Eye (tissue), 1 donor: ENCODE data around the gene ALPP.
"Not testable (repeated sequence)": the region's sequence is repeated elsewhere in the genome, so short reads cannot be mapped to it uniquely, and the experiment has no call there.

Experiments
- DNase-seq: peaks from one replicate; pipeline ENCODE4 v3.0.0-alpha.2; 2015

The ALPP gene

DNA sequence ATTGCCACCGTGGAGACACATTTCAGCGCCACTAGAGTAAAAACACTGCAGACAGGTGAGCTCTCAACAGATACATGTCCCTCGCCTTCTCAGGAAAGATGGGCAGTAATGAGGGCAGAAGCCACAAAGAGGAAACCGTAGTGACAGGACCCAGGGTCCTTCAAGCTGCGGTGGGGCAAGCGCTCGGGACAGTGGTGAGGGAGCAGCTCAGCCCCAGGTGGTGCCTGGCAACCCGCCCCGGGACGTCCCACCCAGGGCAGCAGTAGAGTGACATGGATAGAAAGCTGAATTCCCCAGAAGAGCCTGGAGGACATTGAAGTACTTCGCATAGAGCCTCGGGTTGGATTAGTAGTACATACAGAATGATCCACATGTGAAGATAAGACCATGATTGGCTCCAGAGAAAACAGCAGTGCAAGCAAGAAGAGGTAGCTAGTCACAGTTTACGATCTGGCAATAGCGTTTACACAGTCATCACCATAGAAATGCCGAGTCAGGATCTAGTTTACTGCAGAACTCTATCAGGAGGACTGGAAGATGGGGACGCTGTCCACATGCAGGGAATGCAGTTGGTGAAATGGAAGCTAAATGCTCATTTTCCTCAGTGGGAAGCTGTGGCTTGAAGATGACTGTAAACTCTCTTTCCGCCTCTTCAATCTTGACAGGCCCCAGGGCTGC is 37.4 kb upstream of the ALPP start:
- DNase-seq: no peak

DNA sequence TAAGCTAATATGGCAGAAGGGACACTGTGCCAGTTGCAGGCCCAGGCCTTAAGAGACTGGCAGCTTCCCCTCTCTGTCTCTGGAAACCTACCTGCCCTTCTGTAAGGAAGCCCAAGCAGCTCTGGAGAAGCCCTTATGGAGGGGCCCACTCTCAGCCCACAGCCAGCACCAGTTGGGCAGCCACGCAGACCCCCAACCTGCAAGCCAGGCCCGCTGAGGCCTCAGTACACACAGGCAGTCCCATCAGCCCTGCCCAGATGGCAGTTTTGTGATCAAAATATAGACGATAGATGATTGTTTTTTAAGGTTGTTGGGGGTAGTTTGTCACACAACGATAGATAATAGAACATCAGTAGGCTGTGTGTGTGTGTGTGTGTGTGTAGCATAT is 36.8 kb upstream of the ALPP start:
- DNase-seq: no peak

DNA sequence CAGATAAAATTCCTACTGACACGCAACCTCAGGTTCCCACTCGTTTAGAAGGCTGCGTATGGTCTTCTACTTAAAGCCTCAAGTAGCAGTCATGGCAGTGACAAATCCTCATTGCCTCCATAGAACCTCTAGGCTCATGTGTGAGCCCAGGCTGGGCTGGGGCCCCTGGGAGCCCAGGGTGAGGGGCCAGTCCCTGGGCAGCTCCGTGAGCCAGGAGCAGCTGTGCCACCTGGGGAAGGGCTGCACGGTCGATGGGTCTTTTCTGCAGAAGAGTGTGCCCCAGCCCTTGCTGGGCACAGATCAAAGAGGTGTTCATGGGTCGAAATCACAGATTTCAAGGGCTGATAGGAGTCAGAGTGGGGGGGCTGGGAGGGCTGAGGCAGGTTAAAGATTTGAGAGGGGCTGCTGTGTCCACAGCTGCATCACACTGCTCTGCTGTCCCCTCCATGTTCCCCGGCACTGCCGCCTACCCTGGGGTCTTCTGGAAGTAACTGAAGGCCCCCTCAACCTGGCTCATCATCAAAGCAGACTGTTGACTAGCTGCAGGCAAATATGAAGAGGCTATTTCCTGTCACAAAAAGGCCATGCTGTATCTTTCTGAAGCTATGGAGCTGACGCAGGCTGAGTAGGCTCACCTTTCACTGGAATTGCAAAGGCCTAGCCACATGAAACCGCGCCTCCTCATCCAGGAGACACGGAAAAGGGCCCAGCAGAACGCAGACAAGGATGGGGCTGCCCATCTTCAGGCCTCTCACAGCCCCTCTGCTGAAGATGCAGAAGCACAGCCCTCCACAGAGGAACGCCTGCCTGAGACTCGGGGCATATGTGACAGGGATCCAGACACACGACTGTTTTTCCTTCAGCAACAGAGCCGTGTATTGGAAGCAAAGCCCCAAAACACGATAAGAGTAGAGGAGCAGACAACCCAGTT is 35.7 kb upstream of the ALPP start:
- no peak for DNase-seq

DNA sequence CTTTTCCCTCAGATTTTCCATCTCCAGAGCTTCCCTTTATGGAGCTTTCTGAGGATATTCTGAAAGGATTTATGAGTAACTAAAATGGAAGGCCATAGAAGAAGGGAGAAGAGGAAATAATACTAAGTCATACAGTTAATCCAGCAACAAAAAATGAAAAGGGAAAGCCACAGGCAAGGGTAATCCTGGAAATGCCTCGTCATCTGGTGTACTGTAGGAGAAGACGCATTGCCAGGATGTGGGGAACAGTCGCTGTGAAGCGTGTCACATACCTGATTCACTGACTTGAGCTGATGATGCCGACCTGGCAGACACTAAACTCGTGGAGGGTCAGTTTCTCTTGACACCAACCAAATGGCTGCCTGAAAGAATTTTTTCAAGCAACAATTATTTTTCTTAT is 34.7 kb upstream of the ALPP start:
- no peak for DNase-seq

DNA sequence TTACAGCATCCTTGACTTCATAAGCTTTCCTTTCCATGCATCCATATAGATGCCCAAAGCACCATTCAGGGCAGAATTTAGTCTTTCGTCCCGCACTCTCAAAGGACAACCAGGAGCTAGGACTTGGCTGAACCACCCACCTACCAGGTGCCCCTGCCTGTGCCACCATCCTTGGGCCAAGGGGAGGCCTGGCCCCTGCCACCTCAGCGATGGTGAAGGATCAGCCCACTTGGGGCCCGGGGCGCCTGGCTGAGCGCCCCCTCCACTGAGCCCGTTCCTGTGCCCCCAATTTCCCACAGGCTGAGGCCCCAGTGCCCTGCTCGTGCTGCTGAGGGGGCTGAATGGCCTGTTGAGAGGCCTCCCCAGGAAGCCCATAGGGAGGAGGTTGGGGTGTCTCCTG is 33.3 kb upstream of the ALPP start:
- DNase-seq: no peak

DNA sequence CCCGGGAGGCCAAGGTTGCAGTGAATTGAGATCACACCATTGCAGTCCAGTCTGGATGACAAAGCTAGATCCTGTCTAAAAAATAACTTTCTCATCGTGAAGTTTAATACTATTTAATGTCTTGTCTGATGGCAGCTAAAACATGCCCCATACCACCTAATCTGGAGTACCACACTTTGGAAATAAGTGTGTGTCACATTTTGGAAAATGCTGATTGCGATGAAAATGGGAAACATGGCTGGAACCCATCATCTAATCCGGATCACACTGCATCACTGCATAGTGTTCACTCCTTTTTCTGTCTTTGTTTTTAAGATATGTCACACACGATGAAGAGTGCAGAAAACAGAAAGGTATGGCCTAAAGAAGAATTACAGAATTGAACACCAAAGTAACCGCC is 31.2 kb upstream of the ALPP start:
- DNase-seq: no peak

DNA sequence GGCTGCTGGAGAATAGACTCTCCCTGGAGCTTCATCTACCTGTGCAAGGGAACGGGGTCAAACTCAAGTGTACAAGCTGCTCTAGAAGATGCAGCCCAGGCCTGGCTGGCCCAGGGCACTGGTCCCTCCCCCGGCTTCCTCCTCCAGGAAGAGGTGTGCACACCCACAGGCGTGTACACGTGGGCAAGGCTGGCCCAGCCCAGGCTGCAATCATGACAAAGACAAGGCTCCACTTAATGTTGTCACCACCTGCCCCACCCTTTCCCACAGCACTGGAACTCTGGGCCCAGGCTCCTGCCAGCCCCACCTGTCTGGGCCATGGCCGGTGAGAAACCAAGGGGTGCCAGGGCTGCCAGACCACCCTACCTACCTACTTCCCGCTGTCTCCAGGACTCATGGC is 29.6 kb upstream of the ALPP start:
- no peak for DNase-seq

DNA sequence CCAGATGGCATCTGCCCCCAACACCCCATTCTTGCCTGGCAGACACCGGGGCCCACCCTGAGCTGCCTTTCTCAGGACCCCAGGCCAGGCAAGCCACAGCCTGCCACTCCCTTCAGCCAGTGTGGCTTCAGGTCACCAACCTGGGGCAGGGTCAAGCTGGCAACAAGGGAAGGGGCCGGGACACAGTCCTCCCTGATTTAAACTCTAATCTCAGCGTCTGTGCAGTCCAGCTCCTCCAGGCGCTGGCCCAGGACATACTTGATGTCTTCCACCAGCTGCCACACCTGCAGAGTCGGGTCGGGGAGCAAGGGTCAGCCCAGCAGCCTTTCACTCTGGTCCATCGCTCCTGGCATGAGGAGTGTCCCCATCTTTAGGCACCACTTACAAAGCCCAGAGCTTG is 29.0 kb upstream of the ALPP start:
- no peak for DNase-seq

DNA sequence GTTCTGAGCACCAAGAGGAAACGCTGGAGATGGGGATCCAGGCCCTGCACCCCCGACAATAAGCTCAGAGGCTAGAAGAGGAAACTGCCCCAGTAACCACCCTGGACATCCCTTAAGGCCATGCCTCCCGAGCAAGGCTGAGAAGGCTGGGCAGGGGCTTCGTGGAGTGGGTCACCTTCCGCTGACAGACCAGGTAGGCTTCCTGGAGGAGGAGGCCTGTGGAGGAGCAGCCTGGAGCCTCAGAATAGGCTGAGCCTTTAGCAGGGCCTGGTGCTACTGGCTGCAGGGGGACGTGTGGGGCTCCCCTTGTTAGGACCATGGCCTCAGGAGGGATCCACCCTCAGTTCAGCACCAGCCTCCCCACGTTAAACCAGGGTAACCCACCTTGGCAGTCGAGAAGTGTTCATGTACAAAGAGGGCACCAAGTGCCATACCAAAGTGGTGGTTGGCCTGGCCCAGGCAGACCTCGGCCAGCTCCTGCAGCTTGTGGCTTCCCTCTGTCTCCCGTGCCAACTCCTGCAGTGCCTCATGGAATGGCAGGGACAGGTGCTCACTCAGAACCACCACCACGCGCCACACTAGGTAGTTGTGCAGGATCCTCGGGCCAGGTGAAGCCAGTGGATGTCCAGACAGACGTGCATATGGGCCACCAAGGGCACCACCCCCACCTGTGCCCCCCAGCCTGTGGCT is 28.5 kb upstream of the ALPP start:
- DNase-seq: no peak

DNA sequence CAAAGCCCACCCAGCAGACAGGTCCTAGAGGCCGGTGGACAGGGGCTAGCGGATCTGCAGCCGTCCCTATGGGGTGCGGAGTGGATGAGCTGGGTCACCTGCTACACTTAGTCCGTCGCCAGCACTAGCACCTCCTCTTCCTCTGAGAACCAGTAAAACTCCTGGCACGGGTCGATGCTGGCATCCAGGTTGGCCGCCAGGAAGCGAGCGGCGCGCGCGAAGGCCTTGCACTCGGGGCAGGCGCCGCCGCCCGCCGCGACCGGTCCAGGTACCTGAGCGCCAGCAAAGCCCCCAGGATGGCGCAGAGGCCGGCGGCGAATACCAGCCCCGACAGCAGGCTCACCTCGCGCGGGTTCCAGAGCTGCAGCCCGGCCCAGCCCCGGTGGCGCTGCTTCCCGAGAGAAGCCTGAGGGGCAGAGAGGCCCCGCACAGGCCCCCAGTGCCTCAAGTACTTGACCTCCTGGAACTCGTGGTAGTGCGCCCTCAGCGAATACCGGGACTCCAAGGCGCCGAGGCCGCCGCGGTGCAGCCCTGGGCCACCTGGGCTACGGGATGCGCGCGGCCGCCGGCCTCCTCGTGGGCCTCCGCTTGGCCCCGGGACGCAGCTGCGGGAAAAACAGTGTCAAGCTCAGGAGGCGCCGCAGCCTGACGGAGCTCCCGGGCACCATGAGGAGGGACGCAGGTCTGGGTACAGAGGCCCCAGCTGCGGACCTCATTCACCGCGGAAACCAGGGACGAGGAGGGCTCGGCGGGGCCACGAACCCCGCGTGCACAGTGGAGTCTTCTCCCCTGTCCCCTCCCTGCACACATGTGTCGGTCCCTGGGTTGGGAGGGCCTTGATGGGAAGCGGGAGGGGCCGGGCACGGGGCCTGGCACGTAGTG is 27.5 kb upstream of the ALPP start:
- DNase-seq: peak; percentile 40

DNA sequence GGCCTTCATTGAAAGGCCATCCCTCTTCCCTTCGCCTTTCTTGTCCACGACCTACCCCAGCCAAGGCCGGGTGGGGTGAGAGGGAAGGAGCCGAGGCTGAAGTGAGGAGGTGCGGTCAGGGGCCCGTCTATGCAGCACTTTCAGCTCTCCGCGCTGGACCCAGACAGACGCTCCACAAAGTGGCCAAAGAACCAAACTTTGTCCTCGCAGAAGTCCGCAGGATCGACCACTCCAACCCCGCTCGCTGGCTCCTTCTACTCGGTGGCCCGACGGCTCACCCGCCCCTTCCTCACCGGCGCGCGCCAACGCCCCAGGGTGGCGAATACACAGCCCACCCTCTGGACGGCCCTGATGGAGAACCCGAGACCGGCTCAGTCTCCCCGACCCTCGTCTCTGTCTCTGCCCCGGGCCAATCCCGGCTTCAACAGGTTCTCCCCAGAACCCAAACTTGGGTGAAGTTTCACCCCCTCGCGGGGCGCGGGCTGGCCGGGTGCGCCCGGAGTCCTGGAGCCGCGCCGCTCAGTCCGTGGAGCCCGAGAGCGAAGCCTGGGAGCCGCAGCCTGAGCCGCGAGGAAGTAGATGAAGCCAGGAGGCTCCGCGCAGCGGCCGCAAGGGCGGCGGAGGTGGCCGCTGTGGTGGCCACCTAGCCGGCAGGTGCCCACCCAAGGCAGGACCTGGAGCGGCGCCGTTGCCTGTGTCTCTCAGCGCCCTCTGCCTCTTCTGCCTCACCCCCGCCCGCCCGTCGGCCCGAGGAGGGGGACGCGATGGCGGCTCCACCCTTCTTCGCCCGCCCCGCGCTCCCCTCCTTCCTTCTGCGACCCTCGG is 26.7 kb upstream of the ALPP start:
- peak; percentile 30 for DNase-seq

DNA sequence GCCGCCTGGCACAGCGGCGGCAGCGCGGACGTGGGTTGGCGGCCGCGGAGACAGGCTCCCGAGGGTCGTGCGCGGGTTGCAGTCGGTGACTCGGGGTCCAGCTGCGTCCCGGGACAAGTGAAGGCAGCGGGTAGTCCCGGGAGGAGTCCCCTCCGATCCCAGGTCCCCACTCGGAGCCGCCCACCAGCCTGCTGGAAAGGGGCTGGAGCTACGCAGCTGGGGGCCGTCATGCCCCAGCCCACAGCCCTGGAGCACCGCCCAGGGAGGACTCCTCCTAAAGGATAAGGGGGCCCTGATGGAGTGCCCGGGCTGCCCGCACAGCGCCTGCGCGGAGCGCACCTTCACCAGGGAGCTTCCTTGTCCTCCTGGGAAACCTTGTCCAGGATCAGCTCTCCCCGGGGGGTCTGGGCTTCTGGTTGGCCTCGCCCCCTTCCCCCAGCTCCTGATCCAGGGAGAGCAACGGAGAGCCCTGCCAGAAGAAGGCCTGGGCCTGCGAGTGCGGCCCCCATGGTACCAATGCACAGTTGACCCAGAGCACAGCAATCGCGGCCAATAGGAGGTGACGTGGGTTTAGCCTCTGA is 25.9 kb upstream of the ALPP start:
- no peak for DNase-seq

DNA sequence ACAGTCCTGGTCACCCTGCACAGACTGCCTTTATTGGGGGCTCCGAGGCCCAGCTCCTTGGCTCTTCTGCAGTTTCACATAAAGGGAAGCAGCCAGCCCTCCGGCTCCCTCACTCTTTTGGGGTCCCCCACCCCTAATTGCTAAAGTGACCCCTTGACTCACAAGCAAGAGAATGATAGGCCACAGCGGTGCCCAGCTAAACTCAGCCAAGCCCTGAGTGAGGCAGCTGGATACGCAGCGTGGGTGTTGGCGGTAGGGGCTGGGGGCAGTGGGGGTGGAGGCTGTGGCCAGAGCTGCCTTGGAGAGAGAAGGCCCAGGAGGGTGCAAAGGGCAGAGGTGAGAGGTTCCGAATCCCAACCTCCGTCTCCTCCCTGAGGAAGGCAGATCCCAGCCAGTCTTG is 25.5 kb upstream of the ALPP start:
- DNase-seq: no peak

DNA sequence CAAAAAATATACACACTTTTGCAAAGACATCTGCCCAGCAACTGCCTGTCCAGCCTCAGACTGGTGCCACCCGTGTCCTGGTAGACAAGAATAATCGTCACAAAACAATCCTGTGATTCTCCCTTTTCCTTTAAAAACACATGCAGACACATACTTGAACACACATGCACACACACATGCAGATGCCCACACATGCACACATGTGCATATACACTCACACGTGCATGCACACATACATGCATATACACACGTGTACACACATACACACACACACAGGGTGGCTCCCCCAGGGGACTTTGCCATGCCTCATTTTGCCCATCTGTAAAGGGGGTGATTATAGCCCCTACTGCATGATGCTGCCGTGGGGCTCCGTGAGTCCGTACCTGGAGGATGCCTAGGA is 24.9 kb upstream of the ALPP start:
- no peak for DNase-seq

DNA sequence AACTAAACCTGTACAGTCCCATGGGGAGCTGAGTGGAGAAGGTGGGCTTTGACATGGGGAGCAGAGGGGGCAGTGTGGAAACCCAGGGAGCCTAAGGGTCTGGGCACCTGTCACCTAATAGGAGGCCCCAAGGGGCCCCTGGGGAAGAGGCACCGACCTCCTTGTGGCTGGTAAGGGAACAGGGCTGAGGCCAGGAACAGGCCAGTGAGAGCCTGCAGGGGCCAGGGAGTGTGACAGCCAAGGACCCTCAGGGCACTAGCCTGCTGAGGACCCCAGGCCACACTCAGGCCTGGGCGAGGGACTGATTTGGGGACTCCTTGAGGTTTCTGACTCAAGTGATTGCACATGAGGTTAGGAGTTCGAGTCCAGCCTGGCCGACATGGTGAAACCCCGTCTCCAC is 24.5 kb upstream of the ALPP start:
- no peak for DNase-seq

DNA sequence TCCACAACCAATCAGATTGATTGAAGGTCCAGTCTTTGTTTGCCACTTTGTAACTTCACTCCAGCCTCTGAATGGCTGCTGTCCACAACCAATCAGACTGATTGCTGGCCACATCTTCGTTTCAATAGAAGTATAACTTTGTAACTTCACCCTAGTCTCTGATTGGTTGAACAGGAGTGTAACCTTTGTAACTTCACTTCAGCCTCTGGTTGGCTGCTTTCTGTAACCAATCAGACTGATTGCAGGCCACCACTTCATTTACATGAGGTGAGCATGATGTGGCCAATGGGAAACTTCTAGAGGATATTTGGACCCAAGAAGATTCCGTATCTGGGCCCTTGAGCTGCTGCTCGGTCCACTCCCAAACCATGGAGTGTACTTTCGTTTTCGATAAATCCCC is 16.9 kb upstream of the ALPP start:
- no peak for DNase-seq

DNA sequence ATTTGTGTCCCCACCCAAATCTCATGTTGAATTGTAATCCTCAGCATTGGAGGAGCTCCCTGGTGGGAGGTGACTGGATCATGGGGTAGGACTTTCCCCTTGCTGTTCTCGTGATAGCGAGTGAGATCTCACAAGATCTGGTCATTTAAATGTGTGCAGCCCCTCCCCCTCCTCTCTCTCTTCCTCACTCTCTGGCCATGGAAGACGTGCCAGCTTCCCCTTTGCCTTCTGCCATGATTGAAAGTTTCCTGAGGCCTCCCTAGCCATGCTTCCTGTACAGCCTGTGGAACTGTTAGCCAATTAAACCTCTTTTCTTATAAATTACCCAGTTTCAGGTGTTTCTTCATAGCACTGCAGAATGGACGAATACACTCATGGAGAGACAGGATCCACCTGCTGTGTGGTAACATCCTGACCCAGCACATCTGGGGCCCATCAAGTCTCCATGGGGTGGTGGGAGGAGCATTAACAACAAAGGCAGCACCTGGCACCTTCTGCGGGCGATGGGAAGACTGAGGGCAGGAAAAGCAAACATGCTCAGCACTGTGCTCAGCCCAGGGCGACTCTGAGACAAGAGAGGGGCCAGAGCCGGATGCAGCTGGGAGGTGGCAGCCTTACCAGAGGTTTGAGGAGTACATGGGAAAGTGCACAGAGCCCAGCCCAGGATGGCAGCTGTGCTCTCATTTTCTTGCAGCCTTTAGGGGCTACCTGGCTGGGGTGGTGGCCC is 16.2 kb upstream of the ALPP start:
- DNase-seq: no peak

DNA sequence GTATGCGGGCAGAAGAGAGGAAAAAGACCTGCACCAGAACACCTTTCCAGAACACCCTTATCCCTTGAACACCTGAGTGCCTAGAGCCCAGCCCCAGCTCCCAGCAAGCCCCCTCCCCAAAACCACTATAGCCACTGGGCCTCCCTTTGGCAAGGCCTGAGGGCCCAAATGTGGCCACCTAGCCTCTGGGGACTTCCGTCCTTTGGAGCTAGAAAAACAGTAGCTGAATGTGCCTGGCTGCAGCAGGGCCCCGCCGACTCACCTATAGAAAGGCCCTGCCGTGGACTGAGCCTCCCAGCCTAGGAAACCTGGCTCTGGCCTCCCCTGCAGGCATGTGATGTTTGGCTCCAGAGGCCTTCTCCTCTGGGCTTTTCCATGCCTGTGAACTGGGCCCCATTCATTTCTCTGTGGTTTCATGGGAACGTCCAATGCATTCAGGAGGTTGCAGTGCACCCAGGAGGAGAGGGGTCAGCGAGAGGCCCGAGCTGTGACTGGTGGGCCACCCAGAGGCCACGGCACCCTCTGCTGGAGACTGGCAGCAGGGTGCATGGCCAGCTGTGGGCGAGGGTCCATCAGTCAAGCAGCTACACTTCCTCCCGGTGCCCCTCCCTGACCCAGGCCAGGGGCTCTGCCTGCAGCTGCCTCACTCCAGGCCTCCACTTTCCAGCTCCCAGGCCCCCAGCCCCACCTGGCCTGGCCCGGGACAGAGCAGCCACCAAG is 15.3 kb upstream of the ALPP start:
- DNase-seq: not testable (repeated sequence)

DNA sequence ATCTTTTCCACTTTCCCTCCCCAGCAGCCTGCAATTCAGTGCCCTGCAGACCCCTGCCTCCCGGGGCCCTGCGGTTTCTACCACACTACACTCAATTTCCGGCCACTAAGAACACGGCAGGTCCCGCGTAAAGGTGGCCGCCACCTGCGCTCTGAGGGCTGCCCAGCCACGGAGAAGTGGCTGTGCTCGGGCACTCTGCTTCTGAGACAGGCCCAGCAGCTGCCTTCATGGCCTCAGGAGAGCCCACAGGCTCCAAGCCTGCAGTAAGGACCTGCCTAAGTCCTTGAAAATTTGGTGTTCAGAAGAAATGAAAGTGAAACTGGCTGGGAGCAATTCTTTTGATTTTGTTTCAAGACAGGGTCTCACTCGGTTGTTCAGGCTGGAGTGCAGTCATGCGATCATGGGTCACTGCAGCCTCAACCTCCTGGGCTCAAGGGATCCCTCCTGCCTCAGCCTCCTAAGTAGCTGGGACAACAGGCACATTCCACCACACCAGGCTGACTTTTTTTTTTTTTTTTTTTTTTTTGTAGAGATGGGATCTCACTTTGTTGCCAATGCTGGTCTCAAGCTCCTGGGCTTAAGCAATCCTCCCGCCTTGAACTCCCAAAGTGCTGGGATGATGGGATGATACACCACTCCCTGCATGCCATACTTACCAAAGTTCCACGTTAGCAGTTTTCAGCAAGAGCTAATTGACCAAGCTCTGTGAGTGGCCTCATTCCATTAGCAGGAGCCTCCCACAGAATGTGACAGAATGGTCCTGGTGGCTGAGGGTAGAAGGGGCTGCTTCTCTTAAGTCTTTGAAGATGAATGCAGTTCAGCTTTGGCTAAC is 14.6 kb upstream of the ALPP start:
- no peak for DNase-seq
